Activated T-cell treated with anti-CD3 and anti-CD28 coated beads, Interleukin-2, amount 50 U/mL, for 72 hours (primary cell): ENCODE measurements around the gene SDK1. TPM values are rescaled to one million over a fixed set of nuclear protein-coding genes. Genes with fewer than 3 reads are reported as not detected.
"Not testable (repeated sequence)": the region's sequence is repeated elsewhere in the genome, so short reads cannot be mapped to it uniquely, and the experiment has no call there.

Experiments used
- ATAC-seq, 2 donors: fragments of 150-1000 bp; cut with Tn5 transposase; replicated peaks in 1 of 2; 2 replicates each; pipeline ENCODE4 v1.10.0; 2021; ENCODE audit warnings: moderate library complexity in 2 of 2, mild to moderate bottlenecking in 1 of 2
- DNase-seq, 2 donors: peaks; one replicate each; pipeline ENCODE4 v3.0.0; 2021 to 2022; ENCODE audit warnings: mixed read lengths in 1 of 2
- H3K27ac Mint-ChIP-seq: one replicate; pipeline ENCODE4 v1.8.0; 2022; ENCODE audit warnings: mild to moderate bottlenecking, moderate library complexity, mixed read lengths
- H3K27me3 Mint-ChIP-seq: one replicate; pipeline ENCODE4 v1.8.0; 2022; ENCODE audit warnings: low read depth, mixed read lengths
- H3K36me3 Mint-ChIP-seq, 2 donors: one replicate each; pipeline ENCODE4 v1.8.0; 2022; ENCODE audit warnings: mixed read lengths in 2 of 2, mild to moderate bottlenecking in 1 of 2; ENCODE audit not compliant: insufficient read depth in 2 of 2
- H3K4me1 Mint-ChIP-seq: one replicate; pipeline ENCODE4 v1.8.0; 2022; ENCODE audit warnings: low read depth, mixed read lengths
- H3K4me3 Mint-ChIP-seq, 2 donors: one replicate each; pipeline ENCODE4 v1.8.0; 2022; ENCODE audit warnings: mild to moderate bottlenecking in 2 of 2, mixed read lengths in 2 of 2, moderate library complexity in 2 of 2
- H3K9me3 Mint-ChIP-seq, 2 donors: one replicate each; pipeline ENCODE4 v1.8.0; 2022; ENCODE audit warnings: mixed read lengths in 2 of 2
- total RNA-seq, 2 donors: library from RNA; stranded (reverse); gene quantifications; one replicate each; pipeline ENCODE4 v1.2.3, GENCODE V29; 2022

Gene SDK1
- total RNA-seq, 2 donors from 2014 or later: 6.1 to 6.3 TPM

DNA sequence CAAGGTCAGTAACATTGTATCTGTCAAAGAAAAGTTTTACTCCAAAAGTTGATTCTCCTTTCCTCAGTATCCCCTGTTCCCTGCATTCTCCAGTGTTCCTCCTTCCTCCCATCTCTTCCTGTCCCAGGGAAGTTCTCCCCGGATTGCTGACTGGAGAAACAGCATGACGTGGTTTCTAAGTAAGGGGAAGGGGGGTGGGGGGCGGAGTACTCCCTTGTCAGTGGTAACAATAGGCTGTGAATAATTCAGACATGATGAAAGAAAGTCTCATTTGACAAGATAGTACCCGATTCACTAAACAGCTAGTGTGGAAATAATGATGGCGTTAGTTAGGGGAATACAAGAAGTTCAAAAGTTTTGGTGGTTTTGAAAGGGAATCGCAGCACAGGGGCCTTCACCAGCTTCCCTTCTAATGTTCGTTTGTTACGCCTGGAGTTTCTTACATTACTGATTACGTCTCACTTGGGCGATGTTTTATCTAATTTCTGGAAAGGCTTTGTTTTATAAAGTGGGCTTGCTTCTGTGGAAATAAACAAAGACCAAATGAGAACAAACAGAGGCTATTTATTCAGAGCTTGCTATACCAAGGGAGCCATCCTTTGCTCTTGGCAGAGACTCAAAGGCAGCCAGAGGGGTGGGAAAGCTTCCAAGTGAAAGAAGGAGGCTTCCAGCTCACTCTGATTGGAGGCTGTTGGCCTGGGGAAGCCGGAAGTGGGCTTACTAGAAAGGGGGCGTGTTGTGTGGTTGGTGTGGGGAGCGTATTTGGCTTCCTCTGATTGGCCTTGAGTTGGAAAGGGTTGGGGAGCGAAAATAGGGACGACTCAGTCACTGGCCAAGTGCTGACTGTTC lies 453.7 kb downstream of the SDK1 start:
- Mint-ChIP-seq H3K4me3 (no peak overlapping the region), H3K27ac (no peak overlapping the region), H3K27me3 (no peaks in the 10 kb centered on the region), H3K4me1 (no peaks in the 10 kb centered on the region), H3K9me3 (peaks cover 0 to 4% of the 10 kb centered on the region in 2 donors), H3K36me3 (peaks cover 0 to 3% of the 10 kb centered on the region in 2 donors)
- ATAC-seq: no peak
- DNase-seq: no peak

DNA sequence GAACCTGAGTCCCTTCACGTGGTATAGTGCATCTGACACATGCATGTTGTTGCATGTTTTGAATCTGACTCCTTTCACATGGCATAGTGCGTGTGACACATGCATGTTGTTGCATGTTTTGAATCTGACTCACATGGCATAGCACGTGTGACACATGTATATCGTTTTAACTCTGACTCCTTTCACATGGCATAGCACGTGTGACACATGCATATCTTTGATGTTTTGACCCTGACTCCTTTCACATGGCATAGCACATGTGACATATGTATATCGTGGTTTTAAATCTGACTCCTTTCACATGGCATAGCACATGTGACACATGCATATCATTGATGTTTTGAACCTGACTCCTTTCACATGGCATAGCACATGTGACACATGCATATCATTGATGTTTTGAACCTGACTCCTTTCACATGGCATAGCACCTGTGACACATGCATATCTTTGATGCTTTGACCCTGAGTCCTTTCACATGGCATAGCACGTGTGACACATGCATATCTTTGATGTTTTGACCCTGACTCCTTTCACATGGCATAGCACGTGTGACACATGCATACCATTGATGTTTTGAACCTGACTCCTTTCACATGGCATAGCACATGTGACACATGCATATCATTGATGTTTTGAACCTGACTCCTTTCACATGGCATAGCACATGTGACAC lies 454.9 kb downstream of the SDK1 start:
- H3K36me3 Mint-ChIP-seq, DNase-seq, H3K27ac Mint-ChIP-seq, H3K27me3 Mint-ChIP-seq, H3K4me3 Mint-ChIP-seq, H3K4me1 Mint-ChIP-seq, H3K9me3 Mint-ChIP-seq, ATAC-seq: not testable (repeated sequence)

DNA sequence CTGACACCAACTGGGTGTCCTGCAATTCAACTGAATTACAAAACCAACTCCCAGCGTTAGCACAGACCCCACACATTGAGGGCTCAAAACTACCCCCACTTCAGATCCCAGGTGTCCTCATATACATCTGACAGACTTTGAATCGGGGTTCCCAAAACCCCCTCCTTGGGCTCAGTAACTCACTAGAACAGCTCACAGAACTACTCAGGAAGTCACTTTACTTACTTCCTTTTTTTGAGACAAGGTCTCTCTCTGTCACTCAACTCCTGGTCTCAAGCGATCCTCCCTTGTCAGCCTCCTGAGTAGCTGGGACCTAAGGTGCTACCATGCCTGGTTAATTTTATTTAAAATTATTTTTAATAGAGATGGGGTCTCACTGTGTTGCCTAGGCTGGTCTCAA lies 456.0 kb downstream of the SDK1 start:
- Mint-ChIP-seq H3K27me3 (no peaks in the 10 kb centered on the region), H3K9me3 (peaks cover 0 to 4% of the 10 kb centered on the region in 2 donors), H3K36me3 (peaks cover 0 to 3% of the 10 kb centered on the region in 2 donors), H3K4me1 (no peaks in the 10 kb centered on the region), H3K4me3 (no peak overlapping the region), H3K27ac (no peak overlapping the region)
- no peak for ATAC-seq
- DNase-seq: no peak

DNA sequence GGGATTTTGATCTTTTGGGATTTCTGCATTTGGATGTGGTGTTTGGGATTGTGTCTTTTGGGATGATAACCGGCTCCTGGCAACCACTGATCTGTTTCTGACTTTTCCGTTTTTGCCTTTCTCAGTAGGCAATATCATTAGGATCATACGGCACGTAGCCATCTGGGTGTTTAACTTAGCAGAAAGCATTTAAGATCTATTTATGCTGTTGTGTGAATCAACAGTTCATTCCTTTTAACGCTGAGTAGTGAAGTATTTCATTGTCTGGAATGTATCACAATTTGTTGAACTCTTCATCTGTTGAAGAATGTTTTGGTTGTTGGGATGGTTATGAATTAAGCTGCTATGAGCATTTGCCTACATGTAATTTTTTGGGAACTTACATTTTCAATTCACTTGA lies 459.6 kb downstream of the SDK1 start:
- no peak overlapping the region for H3K4me3 Mint-ChIP-seq
- peaks cover 0 to 3% of the 10 kb centered on the region in 2 donors for H3K36me3 Mint-ChIP-seq
- H3K27me3 Mint-ChIP-seq: no peaks in the 10 kb centered on the region
- no peak for ATAC-seq
- H3K27ac Mint-ChIP-seq: no peak overlapping the region
- DNase-seq: no peak
- peaks cover 0 to 4% of the 10 kb centered on the region in 2 donors for H3K9me3 Mint-ChIP-seq
- H3K4me1 Mint-ChIP-seq: no peaks in the 10 kb centered on the region

DNA sequence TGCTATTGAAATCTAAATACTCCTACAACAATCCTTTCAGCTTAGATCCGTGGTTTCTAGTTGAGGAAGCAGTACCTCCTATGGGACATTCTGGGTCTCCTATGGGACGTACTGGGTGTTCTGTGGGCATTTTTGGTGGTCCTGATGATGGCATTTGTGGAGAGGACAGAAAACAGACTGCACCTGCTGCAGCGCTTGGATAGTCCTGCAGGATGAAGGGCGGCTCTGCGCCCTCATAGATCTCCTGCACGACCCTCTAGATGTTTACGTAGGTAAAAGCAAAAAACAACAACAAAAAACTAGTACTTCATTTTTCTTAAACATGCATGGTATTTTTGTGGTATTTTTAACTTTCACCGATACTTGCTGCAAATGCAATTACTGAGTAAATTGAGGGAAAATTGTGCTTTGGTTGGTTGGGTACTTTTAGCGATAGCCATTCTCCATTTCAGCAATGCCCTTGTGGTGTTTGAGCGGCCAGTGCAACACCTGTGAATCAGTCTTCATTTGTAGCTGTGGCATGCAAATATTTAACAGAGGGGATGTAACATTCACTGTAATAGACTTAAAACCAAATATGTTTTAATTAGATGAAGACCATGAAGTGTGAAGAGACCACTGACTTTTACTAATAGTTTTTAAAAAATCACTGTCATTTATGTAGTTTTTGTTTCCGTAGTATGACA lies 461.2 kb downstream of the SDK1 start:
- no peak for ATAC-seq
- no peak overlapping the region for H3K4me3 Mint-ChIP-seq
- no peak overlapping the region for H3K27ac Mint-ChIP-seq
- DNase-seq: no peak
- no peaks in the 10 kb centered on the region for H3K9me3 Mint-ChIP-seq
- H3K4me1 Mint-ChIP-seq: no peaks in the 10 kb centered on the region
- no peaks in the 10 kb centered on the region for H3K36me3 Mint-ChIP-seq
- no peaks in the 10 kb centered on the region for H3K27me3 Mint-ChIP-seq

DNA sequence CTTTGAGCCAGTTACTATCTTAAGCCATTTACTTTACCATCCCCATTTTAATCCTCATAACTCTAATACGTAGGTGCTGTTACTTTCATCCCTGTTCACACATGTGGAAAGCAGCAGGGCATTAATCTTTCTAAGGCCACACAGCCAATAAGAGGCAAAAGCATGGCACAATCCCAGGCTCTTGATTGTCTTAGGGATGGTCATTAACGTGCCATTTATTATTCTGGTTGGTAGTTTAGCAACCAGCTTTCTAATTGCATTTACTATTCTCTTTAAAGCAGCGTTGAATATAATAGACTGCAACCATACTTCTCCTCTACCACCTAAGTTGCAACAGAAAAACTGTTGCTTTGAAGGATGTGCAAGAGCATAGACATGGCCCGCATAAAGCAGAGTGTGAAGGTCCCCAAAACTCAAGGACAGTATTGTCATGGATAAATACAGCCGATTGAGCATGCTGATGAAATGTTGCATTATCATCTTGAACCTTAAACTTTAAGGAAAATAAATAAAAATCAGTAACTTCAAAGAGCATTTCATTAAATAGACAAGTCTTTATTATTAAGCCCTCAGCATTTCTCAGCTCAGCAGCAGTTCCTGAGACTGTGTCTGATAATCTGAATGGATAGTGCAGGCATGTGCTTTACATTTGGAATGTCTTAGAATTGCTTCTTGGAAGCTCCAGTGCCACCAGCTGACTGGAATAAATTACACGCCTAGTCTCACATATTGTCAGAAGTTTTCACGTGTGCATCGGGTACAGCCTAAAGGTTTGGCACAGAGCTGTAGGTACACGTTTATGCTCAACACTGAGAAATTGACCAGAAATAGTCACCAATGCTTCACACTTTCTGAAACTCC lies 467.1 kb downstream of the SDK1 start:
- DNase-seq (no peak), ATAC-seq (no peak)
- H3K4me3 Mint-ChIP-seq: no peak overlapping the region
- no peaks in the 10 kb centered on the region for H3K9me3 Mint-ChIP-seq
- H3K27me3 Mint-ChIP-seq: no peaks in the 10 kb centered on the region
- H3K27ac Mint-ChIP-seq: no peak overlapping the region
- no peaks in the 10 kb centered on the region for H3K4me1 Mint-ChIP-seq
- no peaks in the 10 kb centered on the region for H3K36me3 Mint-ChIP-seq

DNA sequence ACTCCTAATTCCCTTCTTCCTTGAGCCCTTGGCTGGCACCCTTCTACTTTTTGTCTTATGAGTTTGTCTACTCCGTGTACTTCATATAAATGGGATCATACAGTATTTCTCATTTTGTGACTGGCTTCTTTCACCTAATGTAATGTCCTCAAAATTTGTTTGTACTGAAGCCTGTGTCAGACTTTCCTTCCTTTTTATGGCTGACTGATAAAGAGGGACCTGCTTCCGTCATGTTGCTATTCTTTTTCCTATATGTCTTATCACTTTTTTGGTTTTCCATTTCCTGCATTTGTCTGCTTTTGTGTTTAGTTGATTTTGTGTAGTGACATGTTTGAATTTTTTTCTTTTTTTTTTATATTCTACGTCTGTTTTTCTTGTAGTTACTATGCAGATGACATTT lies 470.9 kb downstream of the SDK1 start:
- Mint-ChIP-seq H3K27ac (no peak overlapping the region), H3K4me1 (no peaks in the 10 kb centered on the region), H3K9me3 (no peaks in the 10 kb centered on the region), H3K27me3 (no peaks in the 10 kb centered on the region), H3K36me3 (no peaks in the 10 kb centered on the region), H3K4me3 (no peak overlapping the region)
- DNase-seq (no peak), ATAC-seq (no peak)

DNA sequence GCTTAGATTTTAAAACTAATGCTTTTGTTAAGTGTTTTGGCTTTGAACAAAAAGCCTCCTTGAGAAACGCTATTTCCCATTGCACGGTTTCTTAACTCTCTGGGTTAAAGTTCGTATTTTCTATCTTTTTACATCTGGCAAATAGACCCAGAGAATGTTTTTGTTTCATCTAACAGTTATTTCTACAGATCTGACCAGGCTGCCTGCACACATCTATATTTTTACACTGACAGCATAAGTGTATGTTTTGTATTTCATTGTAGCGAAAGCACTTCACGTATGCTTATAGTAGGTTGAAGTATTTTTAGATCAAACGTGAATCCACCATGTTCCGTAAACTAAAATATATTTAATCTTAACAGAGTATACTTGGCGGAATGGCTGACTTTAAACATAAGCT lies 477.3 kb downstream of the SDK1 start:
- no peak for DNase-seq
- H3K27ac Mint-ChIP-seq: no peak overlapping the region
- peaks cover under 1% of the 10 kb centered on the region for H3K27me3 Mint-ChIP-seq
- peaks cover 4 to 9% of the 10 kb centered on the region in 2 donors for H3K36me3 Mint-ChIP-seq
- no peak for ATAC-seq
- H3K4me3 Mint-ChIP-seq: no peak overlapping the region
- H3K4me1 Mint-ChIP-seq: no peaks in the 10 kb centered on the region
- peaks cover 9 to 11% of the 10 kb centered on the region in 2 donors for H3K9me3 Mint-ChIP-seq

DNA sequence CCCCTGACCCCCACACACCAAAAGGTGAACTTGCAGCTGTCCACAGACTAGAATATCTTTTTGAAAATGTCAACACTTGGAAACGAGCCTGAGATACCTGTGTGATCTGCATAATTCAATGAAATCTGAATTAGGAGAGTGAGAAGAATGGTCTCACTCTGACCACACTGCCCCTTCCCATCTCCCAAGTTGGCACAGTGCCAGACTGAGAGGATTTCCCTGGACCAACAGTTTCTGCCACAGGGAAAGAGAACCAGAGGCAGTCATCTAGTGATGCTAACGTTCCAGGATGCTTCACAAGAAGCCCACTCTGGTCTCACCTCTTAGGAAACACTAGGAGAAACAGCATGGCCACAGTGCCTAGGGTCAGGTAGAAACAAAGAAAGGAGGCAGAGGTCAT lies 479.0 kb downstream of the SDK1 start:
- Mint-ChIP-seq H3K9me3 (peaks cover 9 to 11% of the 10 kb centered on the region in 2 donors), H3K36me3 (peaks cover 4 to 9% of the 10 kb centered on the region in 2 donors), H3K27ac (no peak overlapping the region), H3K27me3 (peaks cover 13% of the 10 kb centered on the region), H3K4me3 (no peak overlapping the region), H3K4me1 (no peaks in the 10 kb centered on the region)
- no peak for ATAC-seq
- DNase-seq: no peak

DNA sequence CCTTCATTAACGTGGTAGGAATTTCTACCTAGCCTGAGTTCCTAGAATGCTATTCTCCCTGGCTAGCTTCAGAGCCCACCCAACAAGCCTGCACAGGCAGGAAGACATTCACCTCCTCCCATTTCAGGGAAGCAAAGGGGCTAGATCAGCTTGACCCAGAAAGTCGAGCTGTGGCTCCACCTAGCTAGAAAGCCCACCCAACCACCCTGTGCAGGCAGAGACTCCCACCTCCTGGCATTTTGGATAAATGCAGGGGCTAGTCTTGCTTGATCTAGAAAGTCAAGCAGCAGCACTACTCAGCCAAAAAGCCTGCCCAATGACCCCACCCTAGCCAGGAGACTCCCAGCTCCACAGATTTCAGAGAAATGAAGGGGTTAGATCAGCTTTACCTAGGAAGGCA lies 479.5 kb downstream of the SDK1 start:
- H3K9me3 Mint-ChIP-seq: peaks cover 9 to 11% of the 10 kb centered on the region in 2 donors
- H3K4me3 Mint-ChIP-seq: no peak overlapping the region
- DNase-seq: no peak
- no peak overlapping the region for H3K27ac Mint-ChIP-seq
- peaks cover 4 to 9% of the 10 kb centered on the region in 2 donors for H3K36me3 Mint-ChIP-seq
- H3K4me1 Mint-ChIP-seq: no peaks in the 10 kb centered on the region
- peaks cover 15% of the 10 kb centered on the region for H3K27me3 Mint-ChIP-seq
- no peak for ATAC-seq

DNA sequence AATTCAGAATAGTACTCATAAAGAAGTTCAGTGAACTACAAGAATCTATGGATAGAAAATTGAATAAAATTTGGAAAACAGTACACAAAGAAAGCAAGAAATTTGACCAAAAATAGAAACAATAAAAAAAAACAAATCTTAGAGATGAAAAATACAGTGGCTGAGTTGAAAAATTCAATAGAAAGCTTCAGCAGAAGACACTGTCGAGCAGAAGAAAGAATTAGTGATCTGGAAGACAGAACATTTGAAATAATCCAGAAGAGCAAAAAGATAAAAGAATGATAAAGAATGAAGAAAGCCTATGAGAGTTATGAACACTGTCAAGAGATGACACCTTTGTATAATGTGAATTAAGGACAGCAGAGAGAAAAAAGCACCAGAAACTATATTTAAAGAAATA lies 480.6 kb downstream of the SDK1 start:
- peaks cover 9 to 11% of the 10 kb centered on the region in 2 donors for H3K9me3 Mint-ChIP-seq
- no peak for ATAC-seq
- H3K4me1 Mint-ChIP-seq: no peaks in the 10 kb centered on the region
- no peak for DNase-seq
- H3K27ac Mint-ChIP-seq: no peak overlapping the region
- H3K36me3 Mint-ChIP-seq: peaks cover 4 to 9% of the 10 kb centered on the region in 2 donors
- no peak overlapping the region for H3K4me3 Mint-ChIP-seq
- peaks cover 17% of the 10 kb centered on the region for H3K27me3 Mint-ChIP-seq

DNA sequence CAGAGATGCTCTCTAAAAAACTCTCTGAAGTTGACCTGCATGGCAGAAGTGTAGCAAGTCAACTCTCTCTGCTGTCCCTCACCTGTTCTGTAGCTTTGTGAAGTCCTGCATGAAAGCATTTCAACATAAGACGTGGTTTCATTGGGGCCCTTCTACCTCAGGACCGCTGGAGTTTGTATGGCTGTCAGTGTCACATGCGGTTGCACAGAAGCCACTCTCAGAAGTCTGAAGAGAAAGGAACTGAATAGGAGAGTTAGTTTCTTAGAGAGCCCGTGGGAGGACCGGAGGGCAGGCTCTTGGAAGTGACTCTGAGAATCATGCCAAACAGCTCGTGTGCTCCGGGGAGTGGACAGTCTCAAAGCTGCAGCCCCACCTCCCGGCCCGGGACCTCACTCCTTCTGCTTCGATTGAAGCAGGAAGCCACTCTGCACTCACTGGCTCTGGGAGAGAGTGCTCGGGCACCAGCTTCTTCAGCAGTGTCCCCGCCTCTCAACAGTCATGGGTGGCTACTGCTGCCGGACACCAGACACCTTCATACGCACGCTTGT lies 486.7 kb downstream of the SDK1 start:
- Mint-ChIP-seq H3K27ac (no peak overlapping the region), H3K27me3 (peaks cover 25% of the 10 kb centered on the region), H3K4me3 (no peak overlapping the region), H3K4me1 (no peaks in the 10 kb centered on the region), H3K9me3 (no peaks in the 10 kb centered on the region), H3K36me3 (no peaks in the 10 kb centered on the region)
- DNase-seq: no peak
- ATAC-seq: no peak
